Neural progenitor cell (in vitro differentiated cells): Measurements from ENCODE around the gene MX2. TPM values are rescaled to one million over a fixed set of nuclear protein-coding genes. Genes with fewer than 3 reads are reported as not detected.

ENCODE experiments used
- DNase-seq: peaks from one replicate; pipeline ENCODE4 v3.0.0-alpha.2; 2016; ENCODE audit warnings: low spot score
- H2AFZ ChIP-seq: fragments of 200-600 bp; sonication (generic); replicated peaks from 2 replicates; pipeline ENCODE4 v1.6.1; 2016; ENCODE audit warnings: antibody characterized with exemption
- H3F3A ChIP-seq: fragments of 200-600 bp; sonication (generic); 2 replicates; pipeline ENCODE4 v1.6.1; 2016; ENCODE audit warnings: antibody characterized with exemption, low read depth
- H3K27ac ChIP-seq: fragments of 200-600 bp; sonication (generic); 2 replicates; pipeline ENCODE4 v1.5.1; 2016; ENCODE audit warnings: mild to moderate bottlenecking
- H3K27me3 ChIP-seq: fragments of 200-600 bp; sonication (generic); 2 replicates; pipeline ENCODE4 v1.6.1; 2016; ENCODE audit warnings: mild to moderate bottlenecking, moderate library complexity
- H3K36me3 ChIP-seq: fragments of 200-600 bp; sonication (generic); 2 replicates; pipeline ENCODE4 v1.5.1; 2016
- H3K4me1 ChIP-seq: fragments of 200-600 bp; sonication (generic); 2 replicates; pipeline ENCODE4 v1.6.1; 2016; ENCODE audit warnings: mixed run types
- H3K4me2 ChIP-seq: fragments of 200-600 bp; sonication (generic); 2 replicates; pipeline ENCODE4 v1.6.1; 2016
- H3K4me3 ChIP-seq: fragments of 200-600 bp; sonication (generic); 2 replicates; pipeline ENCODE4 v1.5.1; 2016
- H3K79me2 ChIP-seq: fragments of 200-600 bp; sonication (generic); 2 replicates; pipeline ENCODE4 v1.6.1; 2016; ENCODE audit warnings: low read depth
- H3K9ac ChIP-seq: fragments of 200-600 bp; sonication (generic); 2 replicates; pipeline ENCODE4 v1.6.1; 2016
- H3K9me3 ChIP-seq: fragments of 200-600 bp; sonication (generic); 2 replicates; pipeline ENCODE4 v1.5.1; 2016; ENCODE audit warnings: low read depth
- H4K20me1 ChIP-seq: fragments of 200-600 bp; sonication (generic); 2 replicates; pipeline ENCODE4 v1.6.1; 2016; ENCODE audit warnings: low read depth
- H3K27ac Mint-ChIP-seq: 3 replicates; pipeline ENCODE4 v1.8.0; 2021; ENCODE audit warnings: mixed read lengths
- H3K27me3 Mint-ChIP-seq: 2 replicates; pipeline ENCODE4 v1.8.0; 2022; ENCODE audit warnings: low read depth, mild to moderate bottlenecking, inconsistent platforms, moderate library complexity, mixed read lengths; ENCODE audit not compliant: insufficient read depth
- H3K36me3 Mint-ChIP-seq: 3 replicates; pipeline ENCODE4 v1.8.0; 2021; ENCODE audit warnings: mixed read lengths
- H3K4me1 Mint-ChIP-seq: 3 replicates; pipeline ENCODE4 v1.8.0; 2021; ENCODE audit warnings: mixed read lengths
- H3K4me3 Mint-ChIP-seq: 3 replicates; pipeline ENCODE4 v1.8.0; 2021; ENCODE audit warnings: mild to moderate bottlenecking, moderate library complexity, mixed read lengths
- H3K9me3 Mint-ChIP-seq: 3 replicates; pipeline ENCODE4 v1.8.0; 2020; ENCODE audit warnings: mixed read lengths
- CTCF ChIP-seq: fragments of 200-600 bp; sonication (generic); IDR thresholded peaks from 2 replicates; pipeline ENCODE4 v1.5.1; 2017; ENCODE audit warnings: antibody characterized with exemption, mild to moderate bottlenecking
- EZH2 ChIP-seq: fragments of 200-600 bp; sonication (generic); IDR thresholded peaks from 2 replicates; pipeline ENCODE4 v1.6.1; 2017; ENCODE audit warnings: antibody characterized with exemption, mild to moderate bottlenecking, moderate library complexity
- EZH2phosphoT487 ChIP-seq: fragments of 200-600 bp; sonication (generic); IDR thresholded peaks from 2 replicates; pipeline ENCODE4 v1.6.1; 2017; ENCODE audit warnings: antibody characterized with exemption
- total RNA-seq: library from RNA; depleted of rRNA; stranded (reverse); fragments of >200 nt; gene quantifications from 2 replicates; pipeline ENCODE4 v1.2.3, GENCODE V29; 2015; ENCODE audit warnings: low replicate concordance

MX2 gene
- total RNA-seq, 1 donor from 2014 or later: 3.3 TPM

- Mint-ChIP-seq H3K36me3 (no peaks in the 10 kb centered on the region), H3K4me3 (no peak overlapping the region), H3K9me3 (peaks cover 4% of the 10 kb centered on the region), H3K27me3 (peaks cover 2% of the 10 kb centered on the region), H3K27ac (no peak overlapping the region), H3K4me1 (peaks cover 2% of the 10 kb centered on the region)
- Histone ChIP-seq H3K79me2 (no peaks in the 10 kb centered on the region), H3F3A (no peaks in the 10 kb centered on the region), H3K36me3 (no peaks in the 10 kb centered on the region), H3K9ac (no peak overlapping the region), H3K4me1 (no peaks in the 10 kb centered on the region), H3K4me3 (no peak overlapping the region), H4K20me1 (no peaks in the 10 kb centered on the region), H3K9me3 (no peaks in the 10 kb centered on the region), H3K27me3 (no peaks in the 10 kb centered on the region), H2AFZ (no peak overlapping the region), H3K4me2 (no peak overlapping the region), H3K27ac (no peak overlapping the region)
- TF ChIP-seq CTCF: no peak
- no peak for TF ChIP-seq EZH2
- TF ChIP-seq EZH2phosphoT487: no peak
- no peak for DNase-seq
These were observed 73.9 kb downstream of the MX2 start for GRCh38 chr21:41435706-41436105.

GRCh38 chr21:41437729-41438128, 75.9 kb downstream of the MX2 start:
- Histone ChIP-seq H3K27me3 (no peaks in the 10 kb centered on the region), H3K4me1 (no peaks in the 10 kb centered on the region), H3K4me2 (no peak overlapping the region), H3K27ac (no peak overlapping the region), H2AFZ (no peak overlapping the region), H3K4me3 (no peak overlapping the region), H4K20me1 (no peaks in the 10 kb centered on the region), H3K79me2 (no peaks in the 10 kb centered on the region), H3K36me3 (no peaks in the 10 kb centered on the region), H3F3A (no peaks in the 10 kb centered on the region), H3K9ac (no peak overlapping the region), H3K9me3 (no peaks in the 10 kb centered on the region)
- no peak for DNase-seq
- no peaks in the 10 kb centered on the region for H3K4me1 Mint-ChIP-seq
- no peak overlapping the region for H3K4me3 Mint-ChIP-seq
- no peak overlapping the region for H3K27ac Mint-ChIP-seq
- H3K27me3 Mint-ChIP-seq: peaks cover 2% of the 10 kb centered on the region
- H3K9me3 Mint-ChIP-seq: peaks cover 4% of the 10 kb centered on the region
- no peaks in the 10 kb centered on the region for H3K36me3 Mint-ChIP-seq
- no peak for TF ChIP-seq CTCF
- TF ChIP-seq EZH2phosphoT487: no peak
- TF ChIP-seq EZH2: no peak

GRCh38 chr21:41438425-41439113, 76.7 kb downstream of the MX2 start:
- no peak overlapping the region for H3K9ac ChIP-seq
- Mint-ChIP-seq H3K9me3 (peaks cover 4% of the 10 kb centered on the region), H3K4me1 (no peaks in the 10 kb centered on the region), H3K27ac (no peak overlapping the region), H3K4me3 (no peak overlapping the region), H3K27me3 (no peaks in the 10 kb centered on the region), H3K36me3 (no peaks in the 10 kb centered on the region)
- H3K27ac ChIP-seq: no peak overlapping the region
- TF ChIP-seq EZH2phosphoT487 (no peak), CTCF (no peak), EZH2 (no peak)
- H3F3A ChIP-seq: no peaks in the 10 kb centered on the region
- no peaks in the 10 kb centered on the region for H3K79me2 ChIP-seq
- no peaks in the 10 kb centered on the region for H3K36me3 ChIP-seq
- no peaks in the 10 kb centered on the region for H4K20me1 ChIP-seq
- no peak overlapping the region for H3K4me2 ChIP-seq
- no peaks in the 10 kb centered on the region for H3K9me3 ChIP-seq
- H3K27me3 ChIP-seq: no peaks in the 10 kb centered on the region
- no peak overlapping the region for H2AFZ ChIP-seq
- no peak overlapping the region for H3K4me3 ChIP-seq
- no peak for DNase-seq
- H3K4me1 ChIP-seq: no peaks in the 10 kb centered on the region
